ENCODE results near the gene CST1. TPM values are rescaled to one million over a fixed set of nuclear protein-coding genes. Genes with fewer than 3 reads are reported as not detected.
"Not testable (repeated sequence)": the region's sequence is repeated elsewhere in the genome, so short reads cannot be mapped to it uniquely, and the experiment has no call there.

Gene CST1
- total RNA-seq, 2 experiments from 2014 or later = not detected

DNA sequence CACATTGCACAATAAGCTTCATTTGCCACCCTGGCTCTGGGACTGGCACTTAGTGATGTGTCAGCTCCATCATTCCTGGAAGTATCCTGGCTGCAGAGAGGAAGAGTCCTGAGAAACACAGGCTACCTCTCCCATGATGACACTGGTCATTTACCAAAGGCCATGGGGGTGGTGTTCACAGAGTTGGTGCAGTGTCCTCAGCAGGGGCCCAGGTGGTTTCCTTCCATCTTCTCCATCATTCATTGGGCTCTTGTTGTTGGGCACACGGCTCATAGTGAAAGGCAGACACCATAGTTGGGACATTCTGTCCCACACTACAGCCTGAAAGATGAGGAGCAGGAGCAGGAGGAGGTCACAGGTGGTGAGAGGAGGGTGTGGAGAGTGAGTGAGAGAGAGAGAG is 15.8 kb upstream of the CST1 start:
- Histone ChIP-seq H3K4me3 (ENCODE audit: low read depth, low read length, poor library complexity, severe bottlenecking) (no peak overlapping the region), H3K9me2 (ENCODE audit: insufficient read depth, low read length) (no peaks in the 10 kb centered on the region), H3K4me2 (ENCODE audit: low read length) (no peak overlapping the region), H3K79me2 (ENCODE audit: insufficient read depth, low read depth, low read length) (no peaks in the 10 kb centered on the region), H3K27ac (ENCODE audit: low read depth, low read length, poor library complexity, severe bottlenecking) (no peak overlapping the region), H3K9me3 (ENCODE audit: low read length) (no peaks in the 10 kb centered on the region), H3K36me3 (ENCODE audit: insufficient read depth, low read length) (no peaks in the 10 kb centered on the region), H2AFZ (ENCODE audit: low read length) (no peak overlapping the region), H4K20me1 (ENCODE audit: insufficient read depth, low read length) (no peaks in the 10 kb centered on the region), H3K4me1 (ENCODE audit: insufficient read depth, low read length, poor library complexity, severe bottlenecking) (no peaks in the 10 kb centered on the region)
- ChIA-PET CTCF (ENCODE audit: unreplicated experiment) (no interaction called here), POLR2A (no interaction called here)
- intact Hi-C loops (cut with micrococcal nuclease; ENCODE audit: unreplicated experiment) = no loop called here
- no peak for DNase-seq (ENCODE audit: low spot score)
- no TSS peak for BruUV-seq (replicated peaks)
- TF ChIP-seq, protein P1, sequence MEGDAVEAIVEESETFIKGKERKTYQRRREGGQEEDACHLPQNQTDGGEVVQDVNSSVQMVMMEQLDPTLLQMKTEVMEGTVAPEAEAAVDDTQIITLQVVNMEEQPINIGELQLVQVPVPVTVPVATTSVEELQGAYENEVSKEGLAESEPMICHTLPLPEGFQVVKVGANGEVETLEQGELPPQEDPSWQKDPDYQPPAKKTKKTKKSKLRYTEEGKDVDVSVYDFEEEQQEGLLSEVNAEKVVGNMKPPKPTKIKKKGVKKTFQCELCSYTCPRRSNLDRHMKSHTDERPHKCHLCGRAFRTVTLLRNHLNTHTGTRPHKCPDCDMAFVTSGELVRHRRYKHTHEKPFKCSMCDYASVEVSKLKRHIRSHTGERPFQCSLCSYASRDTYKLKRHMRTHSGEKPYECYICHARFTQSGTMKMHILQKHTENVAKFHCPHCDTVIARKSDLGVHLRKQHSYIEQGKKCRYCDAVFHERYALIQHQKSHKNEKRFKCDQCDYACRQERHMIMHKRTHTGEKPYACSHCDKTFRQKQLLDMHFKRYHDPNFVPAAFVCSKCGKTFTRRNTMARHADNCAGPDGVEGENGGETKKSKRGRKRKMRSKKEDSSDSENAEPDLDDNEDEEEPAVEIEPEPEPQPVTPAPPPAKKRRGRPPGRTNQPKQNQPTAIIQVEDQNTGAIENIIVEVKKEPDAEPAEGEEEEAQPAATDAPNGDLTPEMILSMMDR (conservative IDR thresholded peaks at IDR 0.05; ENCODE audit: low read length) = no peak

DNA sequence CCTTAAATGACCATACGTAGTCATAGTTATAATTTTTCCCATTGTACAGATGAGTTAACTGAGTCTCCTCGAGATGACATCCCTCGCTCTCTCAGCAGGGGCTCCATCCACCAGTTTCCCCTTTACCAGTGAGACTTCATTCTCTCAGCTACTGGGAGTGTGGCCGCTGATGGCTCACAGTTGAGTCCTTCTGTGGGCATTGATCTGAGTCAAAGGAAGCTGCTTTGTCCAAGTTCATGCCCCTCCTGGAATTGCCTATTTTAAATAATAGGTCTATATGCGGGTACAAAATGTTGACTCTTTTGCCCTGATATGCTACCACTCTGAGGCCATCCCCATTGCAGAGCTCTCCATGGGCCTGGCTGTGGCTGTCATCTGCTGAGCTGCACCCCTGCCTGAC is 14.8 kb upstream of the CST1 start:
- no peaks in the 10 kb centered on the region for H3K79me2 ChIP-seq (ENCODE audit: insufficient read depth, low read depth, low read length)
- no peak overlapping the region for H3K4me2 ChIP-seq (ENCODE audit: low read length)
- no peak for DNase-seq (ENCODE audit: low spot score)
- H3K9me2 ChIP-seq (ENCODE audit: insufficient read depth, low read length) = no peaks in the 10 kb centered on the region
- H3K36me3 ChIP-seq (ENCODE audit: insufficient read depth, low read length) = no peaks in the 10 kb centered on the region
- no peak for TF ChIP-seq EZH2phosphoT487 (IDR thresholded peaks at IDR 0.05; ENCODE audit: borderline replicate concordance, low read depth, low read length)
- TF ChIP-seq, protein P1 (conservative IDR thresholded peaks at IDR 0.05; ENCODE audit: low read length) = no peak
- CTCF ChIA-PET (ENCODE audit: unreplicated experiment) = no interaction called here
- H2AFZ ChIP-seq (ENCODE audit: low read length) = no peak overlapping the region
- H3K27ac ChIP-seq (ENCODE audit: low read depth, low read length, poor library complexity, severe bottlenecking) = no peak overlapping the region
- H3K4me3 ChIP-seq (ENCODE audit: low read depth, low read length, poor library complexity, severe bottlenecking) = no peak overlapping the region
- H3K4me1 ChIP-seq (ENCODE audit: insufficient read depth, low read length, poor library complexity, severe bottlenecking) = no peaks in the 10 kb centered on the region
- no peaks in the 10 kb centered on the region for H3K9me3 ChIP-seq (ENCODE audit: low read length)
- no TSS peak for BruUV-seq (replicated peaks)
- POLR2A ChIA-PET = no interaction called here
- intact Hi-C loops (cut with micrococcal nuclease; ENCODE audit: unreplicated experiment) = no loop called here
- H4K20me1 ChIP-seq (ENCODE audit: insufficient read depth, low read length) = no peaks in the 10 kb centered on the region

DNA sequence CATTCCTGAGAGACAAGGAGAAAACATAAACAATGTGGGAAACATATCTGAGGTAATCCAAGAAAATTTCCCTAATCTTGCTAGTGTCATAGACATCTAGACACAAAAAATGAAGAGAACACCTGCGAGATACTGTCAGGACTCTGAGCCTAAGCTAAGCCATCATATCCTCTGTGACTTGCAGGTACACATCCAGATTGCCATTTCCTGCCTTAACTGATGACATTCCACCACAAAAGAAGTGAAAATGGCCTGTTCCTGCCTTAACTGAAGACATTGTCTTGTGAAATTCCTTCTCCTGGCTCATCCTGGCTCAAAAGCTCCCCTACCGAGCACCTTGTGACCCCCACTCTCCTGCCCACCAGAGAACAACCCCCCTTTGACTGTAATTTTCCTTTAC is 13.9 kb upstream of the CST1 start:
- CTCF ChIA-PET (ENCODE audit: unreplicated experiment); DNase-seq (ENCODE audit: low spot score); BruUV-seq (replicated peaks); H3K79me2 ChIP-seq (ENCODE audit: insufficient read depth, low read depth, low read length); H3K9me2 ChIP-seq (ENCODE audit: insufficient read depth, low read length); H3K9me3 ChIP-seq (ENCODE audit: low read length); intact Hi-C loops (cut with micrococcal nuclease; ENCODE audit: unreplicated experiment); H3K36me3 ChIP-seq (ENCODE audit: insufficient read depth, low read length); POLR2A ChIA-PET; H2AFZ ChIP-seq (ENCODE audit: low read length); H3K4me2 ChIP-seq (ENCODE audit: low read length); H3K4me3 ChIP-seq (ENCODE audit: low read depth, low read length, poor library complexity, severe bottlenecking); H4K20me1 ChIP-seq (ENCODE audit: insufficient read depth, low read length); H3K27ac ChIP-seq (ENCODE audit: low read depth, low read length, poor library complexity, severe bottlenecking); H3K4me1 ChIP-seq (ENCODE audit: insufficient read depth, low read length, poor library complexity, severe bottlenecking): not testable (repeated sequence)
